DMS153 (cell line): ENCODE results near the gene TMEM259.
A peak's percentile ranks its signal among the peaks of the same experiment; 100 is the strongest.

Source experiments
- DNase-seq: peaks from one replicate; lab custom pipeline; 2025; lab: John Stamatoyannopoulos, UW

Gene TMEM259

GRCh38 chr19:1055028-1055425 is 34.1 kb upstream of the TMEM259 start:
- DNase-seq: no peak

GRCh38 chr19:1054102-1055027 is 33.4 kb upstream of the TMEM259 start:
- DNase-seq: no peak

GRCh38 chr19:1053176-1054101 is 32.5 kb upstream of the TMEM259 start:
- no peak for DNase-seq

- DNase-seq: no peak
Observed at GRCh38 chr19:1052349-1052975, 31.5 kb upstream of the TMEM259 start.

- no peak for DNase-seq
Observed at GRCh38 chr19:1051791-1052190, 30.9 kb upstream of the TMEM259 start.

GRCh38 chr19:1050989-1051788 is 30.3 kb upstream of the TMEM259 start:
- DNase-seq: no peak

- DNase-seq: no peak
Observed at GRCh38 chr19:1049800-1050199, 28.9 kb upstream of the TMEM259 start.

GRCh38 chr19:1049106-1049505 is 28.2 kb upstream of the TMEM259 start:
- no peak for DNase-seq

GRCh38 chr19:1047696-1048147 is 26.8 kb upstream of the TMEM259 start:
- no peak for DNase-seq

GRCh38 chr19:1046836-1047695 is 26.1 kb upstream of the TMEM259 start:
- DNase-seq: no peak

- no peak for DNase-seq
Observed at GRCh38 chr19:1046117-1046626, 25.2 kb upstream of the TMEM259 start.

GRCh38 chr19:1045247-1045603 is 24.3 kb upstream of the TMEM259 start:
- DNase-seq: no peak

GRCh38 chr19:1042689-1043511 is 22.0 kb upstream of the TMEM259 start:
- DNase-seq: no peak

- no peak for DNase-seq
Observed at GRCh38 chr19:1041835-1042685, 21.1 kb upstream of the TMEM259 start.

- DNase-seq: no peak
Observed at GRCh38 chr19:1041272-1041834, 20.4 kb upstream of the TMEM259 start.

GRCh38 chr19:1040476-1041271 is 19.8 kb upstream of the TMEM259 start:
- peak; percentile 68 for DNase-seq
